Sciatic nerve (tissue), 2 donors: ENCODE results near the gene CD151. TPM values are rescaled to one million over a fixed set of nuclear protein-coding genes. Genes with fewer than 3 reads are reported as not detected.
A peak's percentile ranks its signal among the peaks of the same experiment; 100 is the strongest.

Source experiments
- ATAC-seq: fragments of 200-7000 bp; cut with Tn5 transposase; one replicate; pipeline ENCODE4 v1.9.1; 2020; ENCODE audit warnings: mild to moderate bottlenecking, moderate library complexity
- DNase-seq: peaks from one replicate; pipeline ENCODE4 v3.0.0-alpha.2; 2020; ENCODE audit warnings: low spot score
- intact Hi-C: fragments of 100-400 bp; cut with DNase I; formaldehyde crosslinking; loops from one replicate; pipeline ENCODE4 v1.14.2; 2022
- total RNA-seq: library from RNA; stranded (reverse); fragmentation: NEBNext Ultra II Directional; extraction: Animal tissue kit (Norgen Biotek cat#: 25700); gene quantifications from one replicate; pipeline ENCODE4 v1.2.1, GENCODE V29; 2021
- donor health status: DM: no; HTN: no; CAD: no.
- donor health status: DM: no; HTN: no; CAD: no.

The CD151 gene
- total RNA-seq, result 263 TPM

GRCh38 chr11:832529-833113 lies at the start of gene CD151:
TSS of gene CD151 (plus strand) at chr11:832952. CDS start at chr11:836070, 3,118 bp downstream.
- no peak for DNase-seq
- peak; percentile 6 for ATAC-seq
- intact Hi-C loops, result loop anchor here (10.0 kb wide), 1 partner anchor 1482 kb away; no protein-coding TSS in a partner anchor

GRCh38 chr11:783581-784015 lies 49.2 kb upstream of the CD151 start:
- peak; percentile 83 for DNase-seq
- intact Hi-C loops, result no loop called here
- ATAC-seq, result peak; percentile 77

GRCh38 chr11:786235-787083 lies 46.3 kb upstream of the CD151 start:
- intact Hi-C loops, result no loop called here
- DNase-seq, result no peak
- no peak for ATAC-seq

- DNase-seq (no peak), ATAC-seq (no peak)
- intact Hi-C loops, result no loop called here
These were observed 45.6 kb upstream of the CD151 start for GRCh38 chr11:787084-787675.

GRCh38 chr11:788009-788640 lies 44.6 kb upstream of the CD151 start:
- DNase-seq (no peak), ATAC-seq (no peak)
- intact Hi-C loops, result no loop called here

- DNase-seq, result no peak
- ATAC-seq, result no peak
- intact Hi-C loops, result no loop called here
These were observed 43.5 kb upstream of the CD151 start for GRCh38 chr11:788953-789940.

GRCh38 chr11:789943-790342 lies 42.8 kb upstream of the CD151 start, which contains the start of gene CEND1:
TSS of gene CEND1 (minus strand) at chr11:790090. CDS start at chr11:788576, 1,514 bp downstream.
- ATAC-seq, result no peak
- intact Hi-C loops, result loop anchor here (10.0 kb wide), 1 partner anchor 125 kb away; no protein-coding TSS in a partner anchor
- no peak for DNase-seq

- intact Hi-C loops, result loop anchor here (10.0 kb wide), 1 partner anchor 126 kb away; no protein-coding TSS in a partner anchor
- DNase-seq (no peak), ATAC-seq (peak; percentile 1)
These were observed 41.8 kb upstream of the CD151 start for GRCh38 chr11:790721-791564.

- intact Hi-C loops, result loop anchor here (10.0 kb wide), 1 partner anchor 127 kb away; no protein-coding TSS in a partner anchor
- ATAC-seq (no peak), DNase-seq (no peak)
These were observed 40.9 kb upstream of the CD151 start for GRCh38 chr11:791658-792534.

GRCh38 chr11:792535-792821 lies 40.3 kb upstream of the CD151 start:
- intact Hi-C loops, result loop anchor here (10.0 kb wide), 1 partner anchor 128 kb away; no protein-coding TSS in a partner anchor
- ATAC-seq (no peak), DNase-seq (no peak)

GRCh38 chr11:792873-793272 lies 39.9 kb upstream of the CD151 start:
- no peak for DNase-seq
- intact Hi-C loops, result loop anchor here (10.0 kb wide), 1 partner anchor 128 kb away; no protein-coding TSS in a partner anchor
- no peak for ATAC-seq

GRCh38 chr11:793556-793955 lies 39.2 kb upstream of the CD151 start:
- intact Hi-C loops, result loop anchor here (10.0 kb wide), 1 partner anchor 129 kb away; no protein-coding TSS in a partner anchor
- DNase-seq, result no peak
- no peak for ATAC-seq

- intact Hi-C loops, result loop anchor here (10.0 kb wide), 1 partner anchor 129 kb away; no protein-coding TSS in a partner anchor
- ATAC-seq, result no peak
- no peak for DNase-seq
These were observed 38.6 kb upstream of the CD151 start for GRCh38 chr11:794013-794765.

GRCh38 chr11:794766-795633 lies 37.8 kb upstream of the CD151 start:
- no peak for ATAC-seq
- DNase-seq, result no peak
- intact Hi-C loops, result loop anchor here (10.0 kb wide), 1 partner anchor 130 kb away; no protein-coding TSS in a partner anchor
